Measurements from ENCODE around the gene WEE1.

GRCh38 chr11:9571071-9571762, 2.3 kb upstream of the WEE1 start:
- TF ChIP-seq YY1 (IDR thresholded peaks at IDR 0.05; ENCODE audit: insufficient read depth, insufficient read length), result no peak
- no peak for TF ChIP-seq ZNF274 (IDR thresholded peaks at IDR 0.05; ENCODE audit: low read depth, low read length)
